Activated T-cell treated with anti-CD3 and anti-CD28 coated beads, Interleukin-2, amount 50 U/mL, for 48 hours (primary cell): ENCODE data around the gene GRM7.

Experiments
- DNase-seq, 2 experiments: peaks; one replicate each; pipeline ENCODE4 v3.0.0-alpha.2; 2020

Gene GRM7

GRCh38 chr3:7512048-7512447, 651.1 kb downstream of the GRM7 start:
- DNase-seq = no peak

GRCh38 chr3:7518026-7518425, 657.1 kb downstream of the GRM7 start:
- no peak for DNase-seq

GRCh38 chr3:7518456-7518855, 657.5 kb downstream of the GRM7 start:
- DNase-seq = no peak

GRCh38 chr3:7520059-7520458, 659.1 kb downstream of the GRM7 start:
- DNase-seq = no peak

GRCh38 chr3:7520593-7520992, 659.7 kb downstream of the GRM7 start:
- no peak for DNase-seq

GRCh38 chr3:7536510-7536909, 675.6 kb downstream of the GRM7 start:
- no peak for DNase-seq

GRCh38 chr3:7536921-7537320, 676.0 kb downstream of the GRM7 start:
- DNase-seq = no peak

- no peak for DNase-seq
These were observed 682.5 kb downstream of the GRM7 start for GRCh38 chr3:7543294-7543880.

GRCh38 chr3:7545334-7545733, 684.4 kb downstream of the GRM7 start:
- no peak for DNase-seq

GRCh38 chr3:7546253-7546652, 685.3 kb downstream of the GRM7 start:
- DNase-seq = no peak

- DNase-seq = no peak
These were observed 686.9 kb downstream of the GRM7 start for GRCh38 chr3:7547826-7548225.

- DNase-seq = no peak
These were observed 702.0 kb downstream of the GRM7 start for GRCh38 chr3:7562892-7563291.

GRCh38 chr3:7565574-7565973, 704.7 kb downstream of the GRM7 start:
- no peak for DNase-seq

- no peak for DNase-seq
These were observed 706.2 kb downstream of the GRM7 start for GRCh38 chr3:7567160-7567559.

- no peak for DNase-seq
These were observed 707.7 kb downstream of the GRM7 start for GRCh38 chr3:7568526-7569184.

- DNase-seq = no peak
These were observed 712.4 kb downstream of the GRM7 start for GRCh38 chr3:7573330-7573729.

- no peak for DNase-seq
These were observed 713.5 kb downstream of the GRM7 start for GRCh38 chr3:7574435-7574834.

GRCh38 chr3:7576071-7576470, 715.2 kb downstream of the GRM7 start:
- DNase-seq = no peak

GRCh38 chr3:7576506-7576905, 715.6 kb downstream of the GRM7 start:
- DNase-seq = no peak

- no peak for DNase-seq
These were observed 716.6 kb downstream of the GRM7 start for GRCh38 chr3:7577513-7577912.

GRCh38 chr3:7581831-7582230, 720.9 kb downstream of the GRM7 start:
- DNase-seq = no peak

- no peak for DNase-seq
These were observed 724.1 kb downstream of the GRM7 start for GRCh38 chr3:7585052-7585451.

- DNase-seq = no peak
These were observed 727.3 kb downstream of the GRM7 start for GRCh38 chr3:7588236-7588635.

GRCh38 chr3:7589526-7589925, 728.6 kb downstream of the GRM7 start:
- no peak for DNase-seq

GRCh38 chr3:7602297-7602696, 741.4 kb downstream of the GRM7 start:
- DNase-seq = no peak
